Measurements from ENCODE around the gene HS3ST4. TPM values are rescaled to one million over a fixed set of nuclear protein-coding genes. Genes with fewer than 3 reads are reported as not detected.

The HS3ST4 gene
- total RNA-seq, 1 donor from 2014 or later: 1.1 TPM

DNA sequence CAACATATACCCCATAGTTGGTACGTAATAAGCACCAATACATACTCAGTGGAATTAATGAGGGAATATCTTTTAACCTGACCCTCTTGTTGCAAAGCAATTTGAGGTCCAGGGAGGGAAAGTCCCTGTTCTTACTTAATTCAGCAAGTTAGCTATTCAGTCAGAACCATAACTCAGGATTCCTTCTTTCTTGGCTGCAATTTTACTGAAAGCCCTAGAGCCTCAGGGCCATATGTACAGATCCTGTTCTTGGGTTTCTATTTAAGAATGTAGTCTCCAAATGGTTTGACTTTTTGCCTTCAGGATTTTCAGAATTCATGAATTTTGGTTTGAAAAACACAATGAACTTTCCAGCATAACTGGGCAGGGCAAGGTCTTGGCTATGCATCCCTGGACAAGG lies 436.5 kb downstream of the HS3ST4 start:
- Mint-ChIP-seq H3K4me1 (ENCODE audit: low read depth, unreplicated experiment) (peaks cover under 1% of the 10 kb centered on the region), H3K27ac (ENCODE audit: unreplicated experiment) (no peak overlapping the region), H3K36me3 (ENCODE audit: unreplicated experiment) (no peaks in the 10 kb centered on the region), H3K4me3 (ENCODE audit: unreplicated experiment) (no peak overlapping the region), H3K9me3 (ENCODE audit: unreplicated experiment) (peaks cover 8% of the 10 kb centered on the region), H3K27me3 (ENCODE audit: unreplicated experiment) (peaks cover 2% of the 10 kb centered on the region)
- TF ChIP-seq, protein P1, sequence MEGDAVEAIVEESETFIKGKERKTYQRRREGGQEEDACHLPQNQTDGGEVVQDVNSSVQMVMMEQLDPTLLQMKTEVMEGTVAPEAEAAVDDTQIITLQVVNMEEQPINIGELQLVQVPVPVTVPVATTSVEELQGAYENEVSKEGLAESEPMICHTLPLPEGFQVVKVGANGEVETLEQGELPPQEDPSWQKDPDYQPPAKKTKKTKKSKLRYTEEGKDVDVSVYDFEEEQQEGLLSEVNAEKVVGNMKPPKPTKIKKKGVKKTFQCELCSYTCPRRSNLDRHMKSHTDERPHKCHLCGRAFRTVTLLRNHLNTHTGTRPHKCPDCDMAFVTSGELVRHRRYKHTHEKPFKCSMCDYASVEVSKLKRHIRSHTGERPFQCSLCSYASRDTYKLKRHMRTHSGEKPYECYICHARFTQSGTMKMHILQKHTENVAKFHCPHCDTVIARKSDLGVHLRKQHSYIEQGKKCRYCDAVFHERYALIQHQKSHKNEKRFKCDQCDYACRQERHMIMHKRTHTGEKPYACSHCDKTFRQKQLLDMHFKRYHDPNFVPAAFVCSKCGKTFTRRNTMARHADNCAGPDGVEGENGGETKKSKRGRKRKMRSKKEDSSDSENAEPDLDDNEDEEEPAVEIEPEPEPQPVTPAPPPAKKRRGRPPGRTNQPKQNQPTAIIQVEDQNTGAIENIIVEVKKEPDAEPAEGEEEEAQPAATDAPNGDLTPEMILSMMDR (IDR thresholded peaks at IDR 0.05; ENCODE audit: partially characterized antibody, unreplicated experiment): no peak
- no peak for DNase-seq

GRCh38 chr16:26129997-26130396 lies 438.2 kb downstream of the HS3ST4 start:
- Mint-ChIP-seq H3K4me3 (ENCODE audit: unreplicated experiment) (no peak overlapping the region), H3K9me3 (ENCODE audit: unreplicated experiment) (peaks cover 9% of the 10 kb centered on the region), H3K27ac (ENCODE audit: unreplicated experiment) (no peak overlapping the region), H3K4me1 (ENCODE audit: low read depth, unreplicated experiment) (peaks cover 7% of the 10 kb centered on the region), H3K36me3 (ENCODE audit: unreplicated experiment) (no peaks in the 10 kb centered on the region), H3K27me3 (ENCODE audit: unreplicated experiment) (peaks cover 2% of the 10 kb centered on the region)
- no peak for DNase-seq
- TF ChIP-seq, protein P1 (IDR thresholded peaks at IDR 0.05; ENCODE audit: partially characterized antibody, unreplicated experiment): no peak

DNA sequence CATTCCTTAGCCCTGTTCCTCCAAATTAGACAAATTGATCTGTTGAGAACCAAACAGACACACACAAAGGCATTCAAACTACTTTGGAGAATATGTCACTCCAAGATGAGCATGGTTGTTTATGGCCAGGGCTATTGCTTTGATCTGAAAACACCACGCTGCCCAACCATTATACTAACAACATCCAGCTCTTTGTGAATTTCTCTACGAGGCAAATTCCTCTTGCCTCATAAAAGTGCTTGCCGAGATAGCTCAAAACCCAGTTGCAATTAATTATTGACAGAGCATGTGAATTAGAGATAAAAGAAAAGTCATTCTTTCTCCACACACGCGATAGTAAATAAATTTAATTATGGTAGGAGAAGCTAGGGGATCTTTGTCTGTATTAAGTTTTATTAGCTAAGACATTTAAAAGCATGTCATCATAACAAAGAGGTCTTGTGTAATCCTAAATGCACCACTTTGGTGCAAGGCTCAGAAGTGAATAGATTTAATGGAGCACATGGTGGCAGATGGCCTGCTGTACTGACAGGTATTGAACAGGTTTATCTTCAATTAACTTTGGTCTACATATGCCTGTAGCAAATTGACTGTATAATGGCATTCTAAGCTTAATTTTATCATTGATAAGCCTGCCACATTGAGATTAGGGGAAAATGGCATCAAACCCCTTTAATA lies 441.8 kb downstream of the HS3ST4 start:
- peaks cover 9% of the 10 kb centered on the region for H3K4me1 Mint-ChIP-seq (ENCODE audit: low read depth, unreplicated experiment)
- H3K9me3 Mint-ChIP-seq (ENCODE audit: unreplicated experiment): peaks cover 8% of the 10 kb centered on the region
- TF ChIP-seq, protein P1 (IDR thresholded peaks at IDR 0.05; ENCODE audit: partially characterized antibody, unreplicated experiment): no peak
- no peak overlapping the region for H3K4me3 Mint-ChIP-seq (ENCODE audit: unreplicated experiment)
- peaks cover 2% of the 10 kb centered on the region for H3K27me3 Mint-ChIP-seq (ENCODE audit: unreplicated experiment)
- peak overlapping the region; percentile 15 for H3K27ac Mint-ChIP-seq (ENCODE audit: unreplicated experiment)
- no peak for DNase-seq
- H3K36me3 Mint-ChIP-seq (ENCODE audit: unreplicated experiment): no peaks in the 10 kb centered on the region

GRCh38 chr16:26134588-26134987 lies 442.8 kb downstream of the HS3ST4 start:
- Mint-ChIP-seq H3K9me3 (ENCODE audit: unreplicated experiment) (peaks cover 8% of the 10 kb centered on the region), H3K4me3 (ENCODE audit: unreplicated experiment) (no peak overlapping the region), H3K36me3 (ENCODE audit: unreplicated experiment) (no peaks in the 10 kb centered on the region), H3K4me1 (ENCODE audit: low read depth, unreplicated experiment) (peaks cover 9% of the 10 kb centered on the region), H3K27me3 (ENCODE audit: unreplicated experiment) (peaks cover 2% of the 10 kb centered on the region), H3K27ac (ENCODE audit: unreplicated experiment) (no peak overlapping the region)
- DNase-seq: no peak
- TF ChIP-seq, protein P1 (IDR thresholded peaks at IDR 0.05; ENCODE audit: partially characterized antibody, unreplicated experiment): no peak

GRCh38 chr16:26137956-26138355 lies 446.2 kb downstream of the HS3ST4 start:
- Mint-ChIP-seq H3K4me3 (ENCODE audit: unreplicated experiment) (no peak overlapping the region), H3K9me3 (ENCODE audit: unreplicated experiment) (peaks cover 2% of the 10 kb centered on the region), H3K36me3 (ENCODE audit: unreplicated experiment) (no peaks in the 10 kb centered on the region), H3K27me3 (ENCODE audit: unreplicated experiment) (no peaks in the 10 kb centered on the region), H3K27ac (ENCODE audit: unreplicated experiment) (no peak overlapping the region), H3K4me1 (ENCODE audit: low read depth, unreplicated experiment) (peaks cover 9% of the 10 kb centered on the region)
- TF ChIP-seq, protein P1 (IDR thresholded peaks at IDR 0.05; ENCODE audit: partially characterized antibody, unreplicated experiment): no peak
- no peak for DNase-seq

All from glutamatergic neuron (in vitro differentiated cells).